ENCODE data around the gene RIOK1. TPM values are rescaled to one million over a fixed set of nuclear protein-coding genes. Genes with fewer than 3 reads are reported as not detected.

The RIOK1 gene
- total and polyA plus RNA-seq, 9 of the 15 experiments (the other 6 are each of a cell fraction or from before 2014, with no cell fraction given): 24.9 to 101 (median 52.2) TPM

- TF ChIP-seq ATF6 (CRISPR knock-in tag; IDR thresholded peaks at IDR 0.05) (peak; percentile 22; the same call in 1 of the 2 replicates), KDM4B (IDR thresholded peaks at IDR 0.05; ENCODE audit: borderline replicate concordance in 2 of 2, low read depth in 1 of 2) (peak in 1 of 2 experiments; percentile 97; a peak in 2 of 4 replicates), GABPB2 (CRISPR knock-in tag; conservative IDR thresholded peaks at IDR 0.05) (no peak), ZNF655 (CRISPR knock-in tag; IDR thresholded peaks at IDR 0.05) (no peak), SFPQ (IDR thresholded peaks at IDR 0.05; ENCODE audit: low read depth, low read length) (no peak), NR3C1 (CRISPR knock-in tag; IDR thresholded peaks at IDR 0.05) (no peak), KDM2B (CRISPR knock-in tag; IDR thresholded peaks at IDR 0.05) (peak; percentile 29; the same call in 1 of the 2 replicates), LARP7 (IDR thresholded peaks at IDR 0.05) (no peak), HDGF (IDR thresholded peaks at IDR 0.05) (no peak), ZNF41 (CRISPR knock-in tag; conservative IDR thresholded peaks at IDR 0.05) (no peak), ETS2 (tag; IDR thresholded peaks at IDR 0.05; ENCODE audit: borderline replicate concordance, poor library complexity, severe bottlenecking) (no peak), GTF3C2 (IDR thresholded peaks at IDR 0.05; ENCODE audit: borderline replicate concordance, extremely low read depth, insufficient read length) (no peak), OTX1 (CRISPR knock-in tag; IDR thresholded peaks at IDR 0.05) (no peak), TAF9B (IDR thresholded peaks at IDR 0.05; ENCODE audit: partially characterized antibody) (peak; percentile 92), PTBP1 (IDR thresholded peaks at IDR 0.05; ENCODE audit: low read depth, low read length) (no peak), MLX (CRISPR knock-in tag; conservative IDR thresholded peaks at IDR 0.05) (no peak), BRD9 (IDR thresholded peaks at IDR 0.05; ENCODE audit: low read depth, partially characterized antibody) (no peak), CREB1 (IDR thresholded peaks at IDR 0.05) (peak; percentile 59; the same call in 1 of the 2 replicates), CREB1 (CRISPR knock-in tag; IDR thresholded peaks at IDR 0.05) (peak; percentile 61)
Measured at GRCh38 chr6:7389451-7390225, at the start of gene RIOK1, which contains the start of gene CAGE1 (continued).

Data from K562 (cell line).